Measurements from ENCODE around the gene SIX3. TPM values are rescaled to one million over a fixed set of nuclear protein-coding genes. Genes with fewer than 3 reads are reported as not detected.

SIX3 gene
- total RNA-seq, result 0.31 TPM

GRCh38 chr2:44941551-44942234 lies at the start of gene SIX3:
Gene SIX3 (plus strand): TSS chr2:44941702. CDS start chr2:44942105, 403 bp downstream.

Small RNA genes lying within 50 kb of the gene (small RNA-seq; reads per million reads assigned to genes)
- not detected for gene RF02246 (ENCODE audit: low replicate concordance)
- gene RF02247 (ENCODE audit: low replicate concordance), result not detected
- gene RF02248 (ENCODE audit: low replicate concordance), result not detected
- not detected for gene RF02250 (ENCODE audit: low replicate concordance)
- not detected for gene RF02251 (ENCODE audit: low replicate concordance)
- gene RF02252 (ENCODE audit: low replicate concordance), result not detected

Other genes starting within 250 kb of the SIX3 start
- gene SIX2, start 67.8 kb downstream of the SIX3 start, total RNA-seq, result not detected

Measured in parietal lobe (tissue), 2 donors.